GM19463 (cell line): Measurements from ENCODE around the gene ZNF778.
"Not testable (repeated sequence)": the region's sequence is repeated elsewhere in the genome, so short reads cannot be mapped to it uniquely, and the experiment has no call there.

Source experiments
- ATAC-seq: cut with Tn5 transposase; IDR thresholded peaks from one replicate; pipeline ENCODE4 v1.9.1; 2021; ENCODE audit warnings: mild to moderate bottlenecking, moderate library complexity; ENCODE audit not compliant: unreplicated experiment

ZNF778 gene

GRCh38 chr16:89248196-89248982 is 30.9 kb downstream of the ZNF778 start:
- no peak for ATAC-seq

GRCh38 chr16:89253548-89254287 is 36.2 kb downstream of the ZNF778 start:
- no peak for ATAC-seq

- no peak for ATAC-seq
Measured at GRCh38 chr16:89256651-89257254, 39.2 kb downstream of the ZNF778 start.

GRCh38 chr16:89257281-89257731 is 39.8 kb downstream of the ZNF778 start:
- ATAC-seq = no peak

- no peak for ATAC-seq
Measured at GRCh38 chr16:89257757-89258465, 40.4 kb downstream of the ZNF778 start.

GRCh38 chr16:89259901-89260300 is 42.4 kb downstream of the ZNF778 start:
- ATAC-seq = not testable (repeated sequence)

GRCh38 chr16:89261691-89262563 is 44.4 kb downstream of the ZNF778 start:
- ATAC-seq = no peak

GRCh38 chr16:89264800-89265550 is 47.5 kb downstream of the ZNF778 start:
- no peak for ATAC-seq

GRCh38 chr16:89265647-89266046 is 48.1 kb downstream of the ZNF778 start:
- ATAC-seq = no peak

GRCh38 chr16:89266521-89267134 is 49.1 kb downstream of the ZNF778 start:
- ATAC-seq = no peak

- not testable (repeated sequence) for ATAC-seq
Measured at GRCh38 chr16:89267746-89268145, 50.2 kb downstream of the ZNF778 start.

GRCh38 chr16:89268585-89268984 is 51.1 kb downstream of the ZNF778 start:
- no peak for ATAC-seq

- ATAC-seq = no peak
Measured at GRCh38 chr16:89268987-89269735, 51.7 kb downstream of the ZNF778 start.

GRCh38 chr16:89269805-89270665 is 52.5 kb downstream of the ZNF778 start:
- no peak for ATAC-seq

GRCh38 chr16:89270666-89271345 is 53.3 kb downstream of the ZNF778 start:
- no peak for ATAC-seq

GRCh38 chr16:89272631-89273030 is 55.1 kb downstream of the ZNF778 start:
- ATAC-seq = no peak
